Measurements from ENCODE around the gene PEX5L.

Gene PEX5L

DNA sequence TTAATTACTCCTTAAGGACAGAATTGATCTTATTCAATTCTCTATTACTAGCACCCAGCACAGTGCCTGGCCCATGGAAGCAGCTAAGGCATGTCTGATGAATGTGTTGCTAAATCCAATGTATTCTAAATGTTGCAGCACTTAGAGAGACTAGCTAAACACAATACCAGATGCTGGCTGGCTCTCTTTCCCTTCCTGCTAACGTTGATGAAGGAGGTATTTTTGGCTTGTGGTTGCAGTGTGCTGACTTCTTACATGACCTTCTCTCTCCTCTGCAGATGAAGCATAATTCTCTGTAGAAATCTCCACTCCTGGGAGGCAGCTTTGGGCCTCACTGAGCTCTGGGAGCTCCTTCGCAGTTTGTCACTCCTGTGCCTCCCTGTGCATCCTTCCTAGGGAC lies 183.6 kb downstream of the PEX5L start:
- in situ Hi-C loops (cut with MboI; ENCODE audit: low sequenced_read_pairs): no loop called here

GRCh38 chr3:179852142-179852905 lies 184.4 kb downstream of the PEX5L start:
- in situ Hi-C loops (cut with MboI; ENCODE audit: low sequenced_read_pairs): no loop called here

DNA sequence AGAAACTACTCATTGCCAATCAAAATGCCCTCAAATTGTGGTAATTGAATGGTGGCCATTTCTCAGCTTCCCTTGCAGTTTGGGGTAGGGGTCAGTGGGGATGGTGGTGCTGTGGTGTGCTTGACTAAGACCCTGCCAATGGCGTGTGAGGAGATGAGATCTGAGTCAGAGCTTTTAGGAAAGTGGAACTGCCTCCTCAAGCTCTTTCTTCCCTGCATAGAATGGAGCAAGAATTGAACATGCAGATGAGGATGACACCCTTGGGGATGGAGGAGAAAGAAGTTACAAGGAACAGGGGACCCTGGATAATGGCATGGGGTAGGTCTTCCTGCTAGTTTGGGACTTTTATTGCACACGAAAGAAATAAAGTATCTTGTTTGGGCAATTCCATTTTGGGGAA lies 188.0 kb downstream of the PEX5L start:
- in situ Hi-C loops (cut with MboI; ENCODE audit: low sequenced_read_pairs): no loop called here

- in situ Hi-C loops (cut with MboI; ENCODE audit: low sequenced_read_pairs): no loop called here
Measured at GRCh38 chr3:179842061-179842460, 194.7 kb downstream of the PEX5L start.

DNA sequence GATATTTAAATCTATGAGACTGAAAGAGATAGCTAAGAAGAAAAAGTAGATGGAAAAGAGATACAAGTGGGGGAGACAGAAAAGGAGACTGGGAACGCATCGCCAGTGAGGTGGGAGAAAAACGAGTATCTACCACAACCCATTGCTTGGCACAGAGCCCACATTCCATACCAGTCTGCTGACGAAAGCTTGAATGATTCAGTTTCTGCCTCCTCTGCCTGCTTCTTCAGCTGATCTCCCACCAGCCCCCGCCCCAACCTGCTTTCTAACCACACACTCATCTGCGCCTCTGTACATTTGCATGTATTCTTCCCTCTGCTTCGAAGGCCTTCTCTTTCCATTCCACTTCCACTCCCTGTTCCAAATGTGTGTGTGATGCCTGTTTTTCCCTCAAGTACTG lies 195.8 kb downstream of the PEX5L start:
- in situ Hi-C loops (cut with MboI; ENCODE audit: low sequenced_read_pairs): no loop called here

GRCh38 chr3:179837374-179837773 lies 199.4 kb downstream of the PEX5L start:
- in situ Hi-C loops (cut with MboI; ENCODE audit: low sequenced_read_pairs): no loop called here

DNA sequence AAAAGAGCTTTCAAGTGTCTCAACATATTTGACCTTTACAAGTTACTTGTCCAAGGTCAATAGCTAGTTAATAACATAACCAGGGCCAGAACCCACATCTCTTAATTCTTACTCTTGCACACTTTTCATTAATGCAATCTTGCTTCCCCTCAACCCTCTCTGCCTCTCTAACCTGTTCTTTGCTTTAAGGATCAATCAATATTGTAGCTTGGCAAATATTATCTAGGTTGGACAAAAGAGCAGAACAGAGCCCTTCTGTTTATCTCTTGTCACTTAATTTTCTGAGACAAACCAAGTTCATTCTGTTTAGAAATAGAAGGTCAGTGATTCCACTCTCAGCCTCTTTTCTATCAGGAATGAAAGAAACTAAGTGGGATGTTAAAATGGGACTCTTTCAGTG lies 203.4 kb downstream of the PEX5L start:
- in situ Hi-C loops (cut with MboI; ENCODE audit: low sequenced_read_pairs): no loop called here

DNA sequence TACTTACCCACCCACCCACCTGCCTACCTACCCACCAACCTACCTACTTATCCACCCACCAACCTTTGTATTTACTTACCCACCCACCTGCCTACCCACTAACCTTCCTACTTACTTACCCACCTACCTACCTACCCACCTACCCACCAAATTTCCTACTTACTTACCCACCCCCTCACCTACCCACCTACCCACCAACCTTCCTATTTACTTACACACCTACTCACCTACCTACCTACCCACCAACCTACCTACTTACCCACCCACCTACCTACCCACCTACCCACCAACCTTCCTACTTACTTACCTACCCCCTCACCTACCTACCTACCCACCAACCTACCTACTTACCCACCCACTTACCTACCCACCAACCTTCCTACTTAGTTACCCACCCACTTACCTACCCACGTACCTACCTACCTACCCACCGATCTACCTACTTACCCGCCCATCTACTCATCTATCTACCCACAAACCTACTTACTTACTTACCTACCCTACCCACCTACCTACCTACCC lies 204.3 kb downstream of the PEX5L start:
- in situ Hi-C loops (cut with MboI; ENCODE audit: low sequenced_read_pairs): no loop called here

GRCh38 chr3:179829401-179829800 lies 207.3 kb downstream of the PEX5L start:
- in situ Hi-C loops (cut with MboI; ENCODE audit: low sequenced_read_pairs): no loop called here

- in situ Hi-C loops (cut with MboI; ENCODE audit: low sequenced_read_pairs): no loop called here
Measured at GRCh38 chr3:179828738-179829137, 208.0 kb downstream of the PEX5L start.

GRCh38 chr3:179826247-179826637 lies 210.5 kb downstream of the PEX5L start:
- in situ Hi-C loops (cut with MboI; ENCODE audit: low sequenced_read_pairs): no loop called here

GRCh38 chr3:179825527-179826246 lies 211.1 kb downstream of the PEX5L start:
- in situ Hi-C loops (cut with MboI; ENCODE audit: low sequenced_read_pairs): no loop called here

DNA sequence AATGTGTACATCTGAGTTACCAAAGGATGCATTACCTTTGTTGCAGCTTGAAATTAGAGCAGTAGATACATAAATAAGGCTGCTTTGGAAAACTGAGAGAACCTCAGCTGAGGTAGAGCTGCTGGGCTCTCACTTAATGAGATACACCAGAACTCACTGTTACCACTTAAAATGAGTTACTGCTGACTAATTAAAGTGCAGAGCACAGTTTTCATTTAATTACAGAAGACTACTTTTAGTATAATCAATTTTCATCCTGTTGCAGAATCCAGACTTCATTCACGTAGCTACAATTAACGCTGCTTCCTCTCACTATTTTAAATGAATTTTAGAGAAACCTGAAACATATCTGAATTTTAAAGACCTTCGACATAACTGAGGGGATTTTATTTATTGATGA lies 214.4 kb downstream of the PEX5L start:
- in situ Hi-C loops (cut with MboI; ENCODE audit: low sequenced_read_pairs): no loop called here

GRCh38 chr3:179819379-179819778 lies 217.4 kb downstream of the PEX5L start:
- in situ Hi-C loops (cut with MboI; ENCODE audit: low sequenced_read_pairs): no loop called here

GRCh38 chr3:179812096-179812382 lies 224.7 kb downstream of the PEX5L start:
- in situ Hi-C loops (cut with MboI; ENCODE audit: low sequenced_read_pairs): no loop called here

- in situ Hi-C loops (cut with MboI; ENCODE audit: low sequenced_read_pairs): no loop called here
Measured at GRCh38 chr3:179811321-179812095, 225.2 kb downstream of the PEX5L start.

GRCh38 chr3:179809639-179810038 lies 227.1 kb downstream of the PEX5L start:
- in situ Hi-C loops (cut with MboI; ENCODE audit: low sequenced_read_pairs): no loop called here

DNA sequence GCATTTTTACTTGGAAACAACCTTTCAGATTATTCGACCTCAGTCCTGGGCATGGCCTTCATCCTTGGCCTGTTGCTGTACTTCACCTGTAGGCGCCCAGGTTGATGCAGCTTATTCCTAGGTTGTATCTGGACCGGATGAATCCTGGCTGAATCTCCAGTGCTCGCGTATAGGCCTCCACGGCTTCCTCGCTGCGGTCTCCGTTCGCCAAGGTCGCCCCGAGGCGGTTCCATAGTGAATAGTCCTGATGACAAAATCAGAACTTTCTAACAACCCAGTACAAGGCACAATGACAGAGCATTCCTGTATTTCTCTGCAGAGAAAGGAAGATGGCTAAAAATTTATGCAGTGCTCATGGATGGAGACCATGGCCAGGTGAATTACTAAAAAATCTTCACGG lies 229.1 kb downstream of the PEX5L start:
- in situ Hi-C loops (cut with MboI; ENCODE audit: low sequenced_read_pairs): no loop called here

GRCh38 chr3:179806177-179806576 lies 230.6 kb downstream of the PEX5L start:
- in situ Hi-C loops (cut with MboI; ENCODE audit: low sequenced_read_pairs): no loop called here

DNA sequence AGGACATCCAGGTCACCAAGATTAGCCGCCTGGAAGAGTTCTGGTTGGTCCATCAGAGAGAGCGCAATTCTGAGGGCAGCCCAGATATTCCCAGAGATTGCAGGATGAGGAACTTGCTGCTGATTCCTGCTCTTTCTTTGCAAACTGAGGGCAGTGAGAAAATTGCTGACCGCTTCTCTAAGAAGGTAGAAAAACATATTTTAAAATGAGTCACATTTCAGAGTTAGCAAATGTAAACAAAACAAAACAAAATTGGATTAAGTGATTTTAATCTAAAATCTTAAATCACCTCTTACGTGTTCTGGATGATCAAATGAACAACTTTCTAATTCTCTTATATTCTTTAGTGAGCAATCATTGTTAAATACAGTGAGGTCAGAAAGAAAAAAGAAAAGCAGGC lies 234.9 kb downstream of the PEX5L start:
- in situ Hi-C loops (cut with MboI; ENCODE audit: low sequenced_read_pairs): no loop called here

- in situ Hi-C loops (cut with MboI; ENCODE audit: low sequenced_read_pairs): no loop called here
Measured at GRCh38 chr3:179801263-179801662, 235.5 kb downstream of the PEX5L start.

GRCh38 chr3:179797192-179797591 lies 239.5 kb downstream of the PEX5L start:
- in situ Hi-C loops (cut with MboI; ENCODE audit: low sequenced_read_pairs): no loop called here

Data from hTERT RPE-1 (cell line).